CD4-positive, alpha-beta memory T cell (primary cell): ENCODE measurements around the gene ZNF799. TPM values are rescaled to one million over a fixed set of nuclear protein-coding genes. Genes with fewer than 3 reads are reported as not detected.
"Not testable (repeated sequence)": the region's sequence is repeated elsewhere in the genome, so short reads cannot be mapped to it uniquely, and the experiment has no call there.

ENCODE experiments used
- CTCF ChIA-PET: fragments of 350-600 bp; sonication (Branson Sonifier 250); formaldehyde crosslinking; loops from one replicate; lab custom pipeline; 2021; ENCODE audit warnings: inconsistent platforms; ENCODE audit not compliant: partially characterized antibody; lab: Charles Lee
- POLR2A ChIA-PET: fragments of 350-600 bp; sonication (Branson Sonifier 250); formaldehyde crosslinking; loops from one replicate; lab custom pipeline; 2021; ENCODE audit not compliant: partially characterized antibody; lab: Charles Lee
- DNase-seq, 5 donors: peaks; one replicate each; pipeline versions ENCODE4 v3.0.0 to v3.0.0-alpha.2; 2020 to 2022; ENCODE audit warnings: mixed read lengths in 1 of 5
- H3K27ac ChIP-seq: one replicate; pipeline ENCODE4 v1.7.0; 2013; ENCODE audit warnings: low read depth, low read length
- H3K27me3 ChIP-seq: 2 replicates; pipeline ENCODE4 v1.7.0; 2013; ENCODE audit warnings: mild to moderate bottlenecking, low read length, moderate library complexity; ENCODE audit not compliant: insufficient read depth
- H3K36me3 ChIP-seq: 2 replicates; pipeline ENCODE4 v1.7.0; 2013; ENCODE audit warnings: mild to moderate bottlenecking, low read length, moderate library complexity; ENCODE audit not compliant: insufficient read depth
- H3K4me1 ChIP-seq: 2 replicates; pipeline ENCODE4 v1.7.0; 2013; ENCODE audit warnings: mild to moderate bottlenecking, low read length, moderate library complexity; ENCODE audit not compliant: insufficient read depth
- H3K4me3 ChIP-seq, 2 donors: one replicate each; pipeline ENCODE4 v1.7.0; 2013; ENCODE audit warnings: low read length in 2 of 2, mild to moderate bottlenecking in 1 of 2
- H3K9me3 ChIP-seq, 2 donors: one replicate each; pipeline ENCODE4 v1.7.0; 2013; ENCODE audit warnings: low read length in 2 of 2, control low read depth in 1 of 2; ENCODE audit not compliant: control insufficient read depth in 1 of 2
- H3K27ac Mint-ChIP-seq, 7 donors: one replicate each; pipeline ENCODE4 v1.8.0; 2020 to 2021; ENCODE audit warnings: mixed read lengths in 7 of 7, mild to moderate bottlenecking in 6 of 7, inconsistent platforms in 3 of 7, moderate library complexity in 3 of 7
- H3K27me3 Mint-ChIP-seq, 2 donors: one replicate each; pipeline ENCODE4 v1.8.0; 2020 to 2021; ENCODE audit warnings: mixed read lengths in 2 of 2
- H3K36me3 Mint-ChIP-seq, 2 donors: one replicate each; pipeline ENCODE4 v1.8.0; 2020 to 2021; ENCODE audit warnings: mixed read lengths in 2 of 2, inconsistent platforms in 1 of 2, mild to moderate bottlenecking in 1 of 2
- H3K4me1 Mint-ChIP-seq, 4 donors: one replicate each; pipeline ENCODE4 v1.8.0; 2020 to 2021; ENCODE audit warnings: mixed read lengths in 4 of 4, mild to moderate bottlenecking in 1 of 4
- H3K4me3 Mint-ChIP-seq, 8 donors: one replicate each; pipeline ENCODE4 v1.8.0; 2020 to 2021; ENCODE audit warnings: mixed read lengths in 8 of 8, mild to moderate bottlenecking in 7 of 8, moderate library complexity in 6 of 8, inconsistent platforms in 3 of 8
- H3K9me3 Mint-ChIP-seq, 8 donors: one replicate each; pipeline ENCODE4 v1.8.0; 2020 to 2021; ENCODE audit warnings: mixed read lengths in 8 of 8, mild to moderate bottlenecking in 5 of 8, inconsistent platforms in 3 of 8, moderate library complexity in 1 of 8
- intact Hi-C: fragments of 100-400 bp; cut with micrococcal nuclease; formaldehyde crosslinking; loops from one replicate; pipeline ENCODE4 v1.15.1; 2023
- polyA plus RNA-seq, 2 donors: library from polyadenylated mRNA; unstranded; fragments of 300-500 nt; fragmentation: Illumina TruSeq; gene quantifications; one replicate each; pipeline ENCODE4 v1.2.3, GENCODE V29; 2021
- total RNA-seq, 2 experiments: library from RNA; stranded (reverse); gene quantifications; one replicate each; pipeline ENCODE4 v1.2.3, GENCODE V29; 2021

ZNF799 gene
- total and polyA plus RNA-seq, 4 experiments from 2014 or later = 6.3 to 10.3 (median 8.3) TPM

GRCh38 chr19:12362236-12362635 is 38.8 kb downstream of the ZNF799 start:
- peaks cover 17% of the 10 kb centered on the region for H3K4me1 ChIP-seq
- Mint-ChIP-seq H3K4me1 (peaks cover 9 to 29% (median 20%) of the 10 kb centered on the region in 4 donors), H3K9me3 (peaks cover 0 to 21% (median 9%) of the 10 kb centered on the region in 8 donors)
- H3K27me3 Mint-ChIP-seq, intact Hi-C loops, H3K27ac Mint-ChIP-seq, H3K36me3 ChIP-seq, DNase-seq, H3K9me3 ChIP-seq, H3K27me3 ChIP-seq, H3K4me3 ChIP-seq, POLR2A ChIA-PET, H3K4me3 Mint-ChIP-seq, H3K27ac ChIP-seq, H3K36me3 Mint-ChIP-seq: not testable (repeated sequence)
- CTCF ChIA-PET = interaction anchor here (0.7 kb wide), 1 partner anchor 403 kb away, joined by 3 read pairs; no protein-coding TSS in a partner anchor

GRCh38 chr19:12353375-12353774 is 47.7 kb downstream of the ZNF799 start:
- Histone ChIP-seq H3K36me3 (no peaks in the 10 kb centered on the region), H3K4me1 (no peaks in the 10 kb centered on the region), H3K27ac (no peak overlapping the region), H3K27me3 (no peaks in the 10 kb centered on the region), H3K4me3 (no peak overlapping the region), H3K9me3 (peaks cover 0 to 29% of the 10 kb centered on the region in 2 donors)
- Mint-ChIP-seq H3K4me1 (no peaks in the 10 kb centered on the region), H3K36me3 (peaks cover 41 to 45% of the 10 kb centered on the region in 2 donors), H3K4me3 (no peak overlapping the region), H3K27ac (no peak overlapping the region), H3K9me3 (peaks cover 9 to 79% (median 61%) of the 10 kb centered on the region in 8 donors), H3K27me3 (peaks cover 0 to 2% of the 10 kb centered on the region in 2 donors)
- POLR2A ChIA-PET = no interaction called here
- no peak for DNase-seq
- CTCF ChIA-PET = no interaction called here
- intact Hi-C loops = no loop called here

- Mint-ChIP-seq H3K27ac (no peak overlapping the region), H3K4me1 (peaks cover 0 to 3% (median 0%) of the 10 kb centered on the region in 4 donors), H3K9me3 (peaks cover 9 to 78% (median 63%) of the 10 kb centered on the region in 8 donors), H3K36me3 (peaks cover 38 to 45% of the 10 kb centered on the region in 2 donors), H3K4me3 (no peak overlapping the region), H3K27me3 (no peaks in the 10 kb centered on the region)
- no peak for DNase-seq
- CTCF ChIA-PET = no interaction called here
- no peaks in the 10 kb centered on the region for H3K4me1 ChIP-seq
- H3K9me3 ChIP-seq = peaks cover 0 to 30% of the 10 kb centered on the region in 2 donors
- POLR2A ChIA-PET = no interaction called here
- H3K27me3 ChIP-seq = no peaks in the 10 kb centered on the region
- H3K27ac ChIP-seq = no peak overlapping the region
- intact Hi-C loops = no loop called here
- no peak overlapping the region for H3K4me3 ChIP-seq
- no peaks in the 10 kb centered on the region for H3K36me3 ChIP-seq
Measured at GRCh38 chr19:12350890-12351197, 50.2 kb downstream of the ZNF799 start.

GRCh38 chr19:12350185-12350889 is 50.7 kb downstream of the ZNF799 start:
- Mint-ChIP-seq H3K4me3 (no peak overlapping the region), H3K4me1 (peaks cover 0 to 3% (median 0%) of the 10 kb centered on the region in 4 donors), H3K36me3 (peaks cover 38 to 45% of the 10 kb centered on the region in 2 donors), H3K27me3 (no peaks in the 10 kb centered on the region), H3K27ac (no peak overlapping the region), H3K9me3 (peaks cover 9 to 78% (median 63%) of the 10 kb centered on the region in 8 donors)
- H3K9me3 ChIP-seq = peaks cover 0 to 30% of the 10 kb centered on the region in 2 donors
- no peaks in the 10 kb centered on the region for H3K36me3 ChIP-seq
- no peak overlapping the region for H3K27ac ChIP-seq
- intact Hi-C loops = no loop called here
- H3K4me3 ChIP-seq = no peak overlapping the region
- no peaks in the 10 kb centered on the region for H3K27me3 ChIP-seq
- H3K4me1 ChIP-seq = no peaks in the 10 kb centered on the region
- ChIA-PET POLR2A (no interaction called here), CTCF (no interaction called here)
- DNase-seq = no peak

- Histone ChIP-seq H3K4me3 (no peak overlapping the region), H3K36me3 (no peaks in the 10 kb centered on the region), H3K9me3 (peaks cover 0 to 23% of the 10 kb centered on the region in 2 donors), H3K27ac (no peak overlapping the region), H3K27me3 (no peaks in the 10 kb centered on the region), H3K4me1 (no peaks in the 10 kb centered on the region)
- Mint-ChIP-seq H3K27me3 (no peaks in the 10 kb centered on the region), H3K4me1 (peaks cover 0 to 3% (median 0%) of the 10 kb centered on the region in 4 donors), H3K27ac (no peak overlapping the region), H3K4me3 (peak overlapping the region in 1 of 8 donors; percentile 3), H3K9me3 (peaks cover 3 to 58% (median 41%) of the 10 kb centered on the region in 8 donors), H3K36me3 (peaks cover 21 to 24% of the 10 kb centered on the region in 2 donors)
- POLR2A ChIA-PET = no interaction called here
- intact Hi-C loops = loop anchor here (1.0 kb wide), 2 partner anchors 145 to 288 kb away; no protein-coding TSS in a partner anchor
- CTCF ChIA-PET = interaction anchor here (0.7 to 1.7 kb wide), 13 partner anchors 13 to 424 kb away, joined by 3 to 9 read pairs (median 3); partner anchors contain the start of genes ZNF442 and ZNF563
- DNase-seq = peak in 4 of 5 donors; percentile 36 to 46 (median 42)
Measured at GRCh38 chr19:12346896-12347295, 54.2 kb downstream of the ZNF799 start.

- Mint-ChIP-seq H3K27ac (no peak overlapping the region), H3K36me3 (peaks cover 7 to 10% of the 10 kb centered on the region in 2 donors), H3K27me3 (no peaks in the 10 kb centered on the region), H3K4me3 (no peak overlapping the region), H3K9me3 (peaks cover 0 to 47% (median 26%) of the 10 kb centered on the region in 8 donors), H3K4me1 (peaks cover 0 to 3% (median 0%) of the 10 kb centered on the region in 4 donors)
- Histone ChIP-seq H3K36me3 (no peaks in the 10 kb centered on the region), H3K4me3 (no peak overlapping the region), H3K27ac (no peak overlapping the region), H3K9me3 (peaks cover 0 to 14% of the 10 kb centered on the region in 2 donors), H3K4me1 (no peaks in the 10 kb centered on the region), H3K27me3 (no peaks in the 10 kb centered on the region)
- CTCF ChIA-PET = interaction anchor here (0.9 to 2.0 kb wide), 2 partner anchors 9 to 286 kb away, joined by 3 to 7 read pairs; no protein-coding TSS in a partner anchor
- intact Hi-C loops = no loop called here
- DNase-seq = no peak
- POLR2A ChIA-PET = interaction anchor here (1.2 to 3.4 kb wide), 2 partner anchors 12 to 80 kb away, joined by 3 to 16 read pairs; partner anchors contain the start of gene ZNF563
Measured at GRCh38 chr19:12345197-12345596, 55.9 kb downstream of the ZNF799 start.
